Immature natural killer cell (primary cell): Measurements from ENCODE around the gene SLC24A3. TPM values are rescaled to one million over a fixed set of nuclear protein-coding genes. Genes with fewer than 3 reads are reported as not detected.

Experiments
- DNase-seq, 3 donors: peaks; one replicate each; pipeline ENCODE4 v3.0.0; 2022; ENCODE audit warnings: mixed read lengths in 1 of 3
- H3K27ac Mint-ChIP-seq, 6 donors: one replicate each; pipeline ENCODE4 v1.8.0; 2020; ENCODE audit warnings: mixed read lengths in 6 of 6, mild to moderate bottlenecking in 5 of 6, inconsistent platforms in 4 of 6, moderate library complexity in 3 of 6
- H3K27me3 Mint-ChIP-seq, 3 donors: one replicate each; pipeline ENCODE4 v1.8.0; 2020 to 2021; ENCODE audit warnings: low read depth in 3 of 3, mild to moderate bottlenecking in 3 of 3, mixed read lengths in 3 of 3, moderate library complexity in 3 of 3, inconsistent platforms in 1 of 3
- H3K36me3 Mint-ChIP-seq, 3 donors: one replicate each; pipeline ENCODE4 v1.8.0; 2020; ENCODE audit warnings: mixed read lengths in 3 of 3, inconsistent platforms in 2 of 3, mild to moderate bottlenecking in 2 of 3
- H3K4me1 Mint-ChIP-seq, 2 donors: one replicate each; pipeline ENCODE4 v1.8.0; 2020; ENCODE audit warnings: inconsistent platforms in 2 of 2, mild to moderate bottlenecking in 2 of 2, mixed read lengths in 2 of 2, moderate library complexity in 1 of 2
- H3K4me3 Mint-ChIP-seq, 5 donors: one replicate each; pipeline ENCODE4 v1.8.0; 2020; ENCODE audit warnings: mild to moderate bottlenecking in 5 of 5, mixed read lengths in 5 of 5, inconsistent platforms in 3 of 5, moderate library complexity in 3 of 5
- H3K9me3 Mint-ChIP-seq, 6 donors: one replicate each; pipeline ENCODE4 v1.8.0; 2020; ENCODE audit warnings: mild to moderate bottlenecking in 6 of 6, mixed read lengths in 6 of 6, inconsistent platforms in 4 of 6, moderate library complexity in 3 of 6
- polyA plus RNA-seq, 3 donors: library from polyadenylated mRNA; unstranded; fragments of 300-500 nt; fragmentation: Illumina TruSeq; gene quantifications; one replicate each; pipeline ENCODE4 v1.2.3, GENCODE V29; 2021

Gene SLC24A3
- polyA plus RNA-seq, 3 donors from 2014 or later: 0.10 TPM; not detected in 2

DNA sequence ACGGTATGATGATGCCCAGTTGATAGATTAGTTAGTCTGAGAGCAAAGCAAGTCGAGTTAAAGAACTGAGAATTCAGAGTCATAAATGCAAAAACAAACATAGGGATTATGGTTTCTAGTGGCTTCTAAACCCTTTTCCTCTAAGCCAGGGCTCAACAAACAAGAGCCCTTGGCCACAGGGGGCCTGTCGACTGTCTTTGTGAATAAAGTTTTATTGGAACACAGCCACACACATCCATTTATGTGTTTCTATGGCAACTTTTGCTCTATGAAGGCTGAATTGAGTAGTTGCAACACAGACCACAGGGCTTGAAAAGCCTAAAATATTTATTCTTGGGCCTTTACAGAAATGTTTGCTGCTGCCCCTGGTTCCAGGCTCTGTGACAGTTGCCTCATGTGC lies 76.2 kb downstream of the SLC24A3 start:
- no peaks in the 10 kb centered on the region for H3K4me1 Mint-ChIP-seq
- no peaks in the 10 kb centered on the region for H3K36me3 Mint-ChIP-seq
- H3K27ac Mint-ChIP-seq: no peak overlapping the region
- no peak for DNase-seq
- H3K27me3 Mint-ChIP-seq: peaks cover 0 to 1% (median 0%) of the 10 kb centered on the region in 3 donors
- H3K9me3 Mint-ChIP-seq: no peaks in the 10 kb centered on the region
- no peak overlapping the region for H3K4me3 Mint-ChIP-seq

DNA sequence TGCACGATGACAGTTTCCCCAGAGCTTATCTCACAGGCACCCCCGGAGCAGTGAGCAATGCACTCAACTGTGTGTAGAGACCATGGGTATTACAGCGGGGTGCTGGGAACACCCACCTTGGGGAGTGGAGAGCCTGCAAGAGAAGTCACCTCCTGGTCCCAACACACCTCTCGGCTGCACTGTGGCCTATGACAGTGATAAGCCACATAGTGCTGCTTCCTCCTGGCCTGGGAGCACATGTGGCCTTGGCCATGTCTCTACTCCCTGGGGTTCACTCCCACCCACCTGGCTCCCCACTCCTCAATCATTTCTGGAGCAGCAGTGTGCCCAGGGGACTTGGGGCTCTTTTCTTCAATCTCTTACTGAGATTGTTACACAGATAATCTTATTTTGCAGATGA lies 77.0 kb downstream of the SLC24A3 start:
- H3K4me1 Mint-ChIP-seq: no peaks in the 10 kb centered on the region
- H3K9me3 Mint-ChIP-seq: no peaks in the 10 kb centered on the region
- no peaks in the 10 kb centered on the region for H3K36me3 Mint-ChIP-seq
- no peak overlapping the region for H3K27ac Mint-ChIP-seq
- H3K27me3 Mint-ChIP-seq: peaks cover 0 to 2% (median 0%) of the 10 kb centered on the region in 3 donors
- DNase-seq: no peak
- no peak overlapping the region for H3K4me3 Mint-ChIP-seq

DNA sequence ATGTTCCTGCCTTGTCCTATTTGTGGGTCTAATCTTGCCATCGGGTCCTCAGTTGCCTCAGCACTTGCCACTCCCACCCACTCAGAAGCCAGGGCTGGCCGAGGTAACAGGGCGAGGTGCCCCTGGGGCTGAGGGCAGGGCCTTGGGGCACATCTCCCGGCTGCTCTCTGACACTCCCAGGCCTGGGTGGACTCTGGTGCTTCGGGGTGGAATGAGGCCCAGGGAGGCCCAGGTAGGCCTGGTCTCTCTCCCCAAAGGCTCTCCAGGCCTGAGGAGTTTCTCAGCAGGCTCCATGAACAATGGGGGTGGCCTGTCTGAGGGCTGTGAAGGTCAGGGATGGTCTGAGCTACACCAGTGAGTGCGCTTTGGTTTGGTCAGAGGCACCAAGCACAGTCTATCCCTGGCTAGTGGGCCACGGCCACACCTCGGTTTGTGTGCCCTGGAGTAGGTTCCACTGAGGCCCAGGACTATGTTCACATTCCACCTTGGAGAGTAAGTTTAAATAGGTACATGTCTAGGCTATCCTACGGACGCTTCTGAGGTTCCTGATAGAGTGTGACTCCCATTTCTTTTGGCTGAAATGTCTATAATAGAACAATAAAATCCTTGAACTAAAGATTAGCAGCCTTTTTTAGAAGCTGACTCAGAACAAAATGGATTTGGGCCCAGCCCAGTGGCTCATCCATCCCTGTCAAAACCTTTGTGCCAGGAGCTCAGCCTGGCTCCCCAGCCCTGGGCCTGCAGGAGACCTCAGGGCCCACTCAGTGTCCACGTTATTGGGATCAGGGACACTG lies 78.8 kb downstream of the SLC24A3 start:
- Mint-ChIP-seq H3K36me3 (no peaks in the 10 kb centered on the region), H3K27me3 (peaks cover 2 to 3% (median 2%) of the 10 kb centered on the region in 3 donors), H3K4me1 (no peaks in the 10 kb centered on the region), H3K9me3 (peaks cover 0 to 2% (median 0%) of the 10 kb centered on the region in 6 donors), H3K27ac (no peak overlapping the region), H3K4me3 (no peak overlapping the region)
- DNase-seq: no peak

DNA sequence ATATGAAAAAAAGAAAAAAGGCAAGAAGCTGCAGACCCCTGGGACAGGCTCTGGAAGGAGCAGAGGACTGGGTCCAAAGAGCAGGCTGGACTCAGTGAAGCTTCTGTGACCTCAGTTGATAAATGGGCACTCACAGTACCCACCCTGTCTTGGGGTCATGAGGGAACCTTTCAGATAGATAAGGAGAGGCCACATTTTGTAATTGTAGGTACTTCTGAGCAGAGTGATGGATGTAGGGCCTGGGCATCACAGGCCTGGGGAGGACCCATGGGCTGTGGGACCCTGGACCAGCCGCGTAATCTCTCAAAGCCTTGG lies 79.3 kb downstream of the SLC24A3 start:
- Mint-ChIP-seq H3K27me3 (peaks cover 2 to 3% (median 2%) of the 10 kb centered on the region in 3 donors), H3K27ac (no peak overlapping the region), H3K9me3 (peaks cover 0 to 2% (median 0%) of the 10 kb centered on the region in 6 donors), H3K4me3 (no peak overlapping the region), H3K36me3 (no peaks in the 10 kb centered on the region), H3K4me1 (no peaks in the 10 kb centered on the region)
- DNase-seq: no peak

DNA sequence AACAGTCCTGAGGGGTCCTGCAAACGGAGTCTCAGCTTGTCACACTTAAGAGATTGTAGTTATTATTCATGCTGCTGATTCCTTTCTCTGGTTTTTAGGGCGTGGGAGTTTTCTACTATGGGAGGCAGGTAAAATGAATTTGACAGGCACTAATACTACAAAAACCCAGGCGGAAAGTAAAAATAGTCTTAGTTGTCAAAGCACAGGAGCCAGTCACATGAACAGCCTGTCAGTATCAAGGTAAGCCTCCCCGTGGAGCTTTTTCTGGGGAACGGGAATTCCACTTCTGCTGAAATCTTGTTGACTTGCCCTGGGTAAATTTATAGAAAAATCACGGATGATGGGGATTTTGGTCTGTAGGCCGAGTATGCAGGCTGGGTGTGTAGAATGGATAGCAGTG lies 79.8 kb downstream of the SLC24A3 start:
- Mint-ChIP-seq H3K4me3 (no peak overlapping the region), H3K27ac (no peak overlapping the region), H3K9me3 (peaks cover 0 to 2% (median 0%) of the 10 kb centered on the region in 6 donors), H3K27me3 (peaks cover 2 to 5% (median 3%) of the 10 kb centered on the region in 3 donors), H3K4me1 (no peaks in the 10 kb centered on the region), H3K36me3 (no peaks in the 10 kb centered on the region)
- DNase-seq: no peak

DNA sequence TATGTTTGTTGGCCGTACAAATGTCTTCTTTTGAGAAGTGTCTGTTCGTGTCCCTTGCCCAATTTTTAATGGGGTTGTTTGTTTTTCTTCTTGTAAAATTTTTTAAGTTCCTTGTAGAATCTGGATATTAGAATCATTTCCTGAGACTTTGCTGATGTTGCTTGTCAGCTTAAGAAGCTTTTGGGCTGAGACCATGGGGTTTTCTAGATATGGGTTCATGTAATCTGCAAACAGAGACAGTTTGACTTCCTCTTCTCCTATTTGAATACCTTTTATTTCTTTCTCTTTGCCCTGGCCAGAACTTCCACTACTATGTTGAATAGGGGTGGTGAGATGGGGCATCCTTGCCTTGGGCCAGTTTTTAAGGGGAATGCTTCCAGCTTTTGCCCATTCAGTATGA lies 82.6 kb downstream of the SLC24A3 start:
- Mint-ChIP-seq H3K36me3 (peaks cover 0 to 3% (median 0%) of the 10 kb centered on the region in 3 donors), H3K4me3 (no peak overlapping the region), H3K27me3 (peaks cover 2 to 9% (median 3%) of the 10 kb centered on the region in 3 donors), H3K4me1 (no peaks in the 10 kb centered on the region), H3K9me3 (peaks cover 0 to 2% (median 0%) of the 10 kb centered on the region in 6 donors), H3K27ac (no peak overlapping the region)
- DNase-seq: no peak

DNA sequence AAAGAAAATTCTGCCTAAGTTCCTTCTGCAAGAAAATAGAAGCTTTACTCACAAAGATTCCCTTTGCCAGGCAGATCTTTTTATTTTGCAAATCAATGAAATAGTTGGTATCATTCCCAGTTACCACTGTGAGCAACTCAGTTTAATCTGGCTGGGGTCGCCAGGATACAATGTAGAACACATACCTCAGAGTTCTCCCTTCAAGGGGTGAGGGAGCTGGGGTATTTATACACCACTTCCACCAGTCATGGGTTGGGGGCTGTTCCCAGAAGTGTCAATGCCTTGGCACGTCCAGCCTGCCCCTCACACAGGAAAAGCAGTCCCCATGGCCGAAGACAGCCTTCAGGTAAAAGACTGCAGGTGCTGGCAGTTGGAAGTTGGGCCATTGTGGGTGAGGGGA lies 86.2 kb downstream of the SLC24A3 start:
- peaks cover 0 to 3% (median 0%) of the 10 kb centered on the region in 3 donors for H3K36me3 Mint-ChIP-seq

DNA sequence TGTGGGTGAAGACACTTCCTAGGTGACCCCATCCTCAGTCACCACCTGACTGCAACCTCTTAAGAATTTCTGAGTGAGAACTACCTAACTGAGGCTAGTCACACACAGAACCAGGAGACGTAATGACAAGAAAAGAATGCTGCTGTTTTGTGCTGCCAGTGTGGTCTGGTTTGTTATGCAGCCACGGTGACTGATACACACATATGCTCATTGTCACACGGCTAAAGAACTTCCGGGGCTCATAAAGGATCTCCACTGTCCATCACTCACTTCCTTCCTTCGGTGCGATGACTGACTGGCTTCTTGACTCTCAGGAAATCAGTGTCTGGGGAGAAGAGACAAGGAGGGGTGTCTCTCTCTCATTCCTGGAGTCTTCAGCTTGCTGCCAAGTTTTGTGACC lies 88.0 kb downstream of the SLC24A3 start:
- Mint-ChIP-seq H3K36me3 (peaks cover 0 to 3% (median 0%) of the 10 kb centered on the region in 3 donors), H3K27ac (no peak overlapping the region), H3K9me3 (peaks cover 0 to 2% (median 0%) of the 10 kb centered on the region in 6 donors), H3K27me3 (peaks cover 2 to 8% (median 2%) of the 10 kb centered on the region in 3 donors), H3K4me1 (no peaks in the 10 kb centered on the region), H3K4me3 (no peak overlapping the region)
- no peak for DNase-seq

More for the DNA sequence above, 86.2 kb downstream of the SLC24A3 start:
- Mint-ChIP-seq H3K27me3 (peaks cover 2 to 9% (median 4%) of the 10 kb centered on the region in 3 donors), H3K4me1 (no peaks in the 10 kb centered on the region), H3K4me3 (no peak overlapping the region), H3K27ac (no peak overlapping the region), H3K9me3 (peaks cover 0 to 2% (median 0%) of the 10 kb centered on the region in 6 donors)
- no peak for DNase-seq

DNA sequence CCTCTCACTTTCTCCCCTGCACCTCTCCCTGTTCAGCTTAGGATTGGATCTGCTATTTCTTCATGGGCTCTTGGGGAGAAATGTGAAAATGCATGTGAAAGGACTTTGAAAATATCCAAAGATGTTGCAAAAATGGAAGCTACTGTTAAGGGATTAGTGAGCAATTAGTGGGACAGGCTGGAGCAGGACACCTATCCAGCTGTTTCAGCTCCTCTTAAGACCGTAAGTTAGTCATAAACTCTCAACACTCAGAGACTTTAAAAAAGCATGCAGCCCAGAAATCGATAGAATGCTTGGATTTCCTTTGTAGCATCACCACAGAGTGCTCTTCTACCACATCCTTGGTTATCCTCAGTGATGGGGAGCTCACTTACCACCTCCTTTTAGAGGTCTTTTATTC lies 88.7 kb downstream of the SLC24A3 start:
- Mint-ChIP-seq H3K4me3 (no peak overlapping the region), H3K9me3 (no peaks in the 10 kb centered on the region), H3K4me1 (no peaks in the 10 kb centered on the region), H3K27me3 (peaks cover 1 to 8% (median 2%) of the 10 kb centered on the region in 3 donors), H3K36me3 (peaks cover 0 to 3% (median 0%) of the 10 kb centered on the region in 3 donors), H3K27ac (no peak overlapping the region)
- no peak for DNase-seq

DNA sequence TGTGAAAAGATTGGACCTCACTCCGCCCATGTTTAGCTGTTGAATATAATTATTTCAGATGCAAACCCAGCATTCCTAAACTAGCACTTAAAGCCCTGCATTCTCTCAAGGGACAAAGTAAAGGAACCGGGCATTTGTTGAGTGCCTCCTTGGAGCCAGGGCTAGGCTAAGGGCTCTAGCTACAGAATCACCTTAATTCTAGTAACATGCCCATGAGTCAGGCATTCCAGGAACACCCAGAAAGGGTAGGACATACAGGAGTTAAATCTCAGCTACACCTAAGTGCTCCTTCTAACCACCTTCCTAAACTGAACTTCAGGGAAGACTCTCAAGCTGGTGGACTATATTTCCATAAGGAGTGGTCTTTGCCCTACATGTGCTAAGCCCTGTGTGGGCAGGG lies 89.4 kb downstream of the SLC24A3 start:
- Mint-ChIP-seq H3K27ac (no peak overlapping the region), H3K27me3 (peaks cover 1 to 8% (median 2%) of the 10 kb centered on the region in 3 donors), H3K9me3 (no peaks in the 10 kb centered on the region), H3K4me3 (no peak overlapping the region), H3K36me3 (peaks cover 0 to 3% (median 3%) of the 10 kb centered on the region in 3 donors), H3K4me1 (no peaks in the 10 kb centered on the region)
- DNase-seq: no peak

DNA sequence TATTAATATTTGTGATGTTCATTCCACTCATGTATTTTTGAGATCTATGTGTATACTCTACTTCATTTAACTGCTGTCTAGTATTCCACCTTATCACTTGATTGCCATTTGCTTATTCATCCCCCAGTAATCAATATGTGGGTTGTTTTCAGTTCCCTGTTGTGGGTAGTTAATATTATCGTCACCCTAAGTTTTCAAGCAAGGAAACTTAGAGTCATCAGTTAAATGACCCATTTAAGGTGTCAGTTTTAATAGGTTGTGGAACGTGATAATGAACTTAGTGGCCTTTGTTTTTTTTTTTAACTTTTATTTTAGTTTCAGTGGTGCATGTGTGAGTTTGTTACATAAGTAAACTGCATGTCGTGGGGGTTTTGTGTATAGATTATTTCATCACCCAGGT lies 90.3 kb downstream of the SLC24A3 start:
- no peak for DNase-seq

DNA sequence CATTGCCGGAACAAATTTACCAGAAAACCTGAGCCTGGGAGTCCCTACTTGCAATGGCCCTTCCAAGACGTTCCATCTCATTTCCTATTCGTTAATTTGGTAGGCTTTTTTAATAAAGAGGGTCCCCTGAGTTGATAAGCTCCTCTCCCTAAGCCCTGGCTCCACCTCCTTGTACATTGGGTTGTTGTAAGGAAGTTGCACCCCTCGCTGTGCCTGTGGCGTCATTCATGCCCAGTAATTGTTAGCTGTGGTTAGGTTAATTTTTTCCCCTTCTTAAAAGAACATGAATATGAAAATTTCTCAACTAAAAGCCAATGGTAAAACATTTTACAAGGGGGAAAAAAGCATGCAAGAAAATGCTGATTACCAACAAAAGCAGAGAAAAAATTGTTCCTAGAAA lies 91.9 kb downstream of the SLC24A3 start:
- Mint-ChIP-seq H3K4me3 (no peak overlapping the region), H3K27me3 (peaks cover 0 to 2% (median 1%) of the 10 kb centered on the region in 3 donors), H3K27ac (no peak overlapping the region), H3K4me1 (no peaks in the 10 kb centered on the region), H3K36me3 (peaks cover 0 to 3% (median 0%) of the 10 kb centered on the region in 3 donors), H3K9me3 (no peaks in the 10 kb centered on the region)
- no peak for DNase-seq

More for the DNA sequence above, 90.3 kb downstream of the SLC24A3 start:
- Mint-ChIP-seq H3K27me3 (peaks cover 1 to 4% (median 2%) of the 10 kb centered on the region in 3 donors), H3K27ac (no peak overlapping the region), H3K36me3 (peaks cover 0 to 3% (median 3%) of the 10 kb centered on the region in 3 donors), H3K9me3 (no peaks in the 10 kb centered on the region), H3K4me3 (no peak overlapping the region), H3K4me1 (no peaks in the 10 kb centered on the region)

DNA sequence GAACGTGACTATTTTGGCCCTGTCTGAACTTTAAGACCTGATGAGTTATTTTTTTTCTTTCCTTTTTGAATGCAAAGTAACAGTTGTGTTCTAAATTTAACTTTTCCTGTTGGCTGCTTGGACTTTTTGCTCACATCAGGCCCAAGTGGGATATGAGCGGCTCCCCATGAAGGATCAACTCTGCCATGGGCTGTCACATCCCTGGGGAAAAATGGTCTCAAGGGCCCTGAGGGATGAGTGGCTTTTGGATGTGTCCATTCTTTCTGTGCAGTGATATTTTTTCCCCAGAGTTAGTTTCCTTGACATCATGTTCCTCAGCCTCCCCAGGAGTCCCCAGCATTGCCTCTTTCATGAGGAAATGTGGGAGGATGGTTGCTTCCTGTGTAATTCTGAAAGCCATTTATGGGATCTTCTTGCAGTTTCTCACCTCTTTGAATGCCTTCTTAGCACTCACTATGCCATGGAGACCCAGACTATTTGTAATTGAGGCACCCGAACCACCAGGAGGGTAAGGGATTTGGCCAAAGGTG lies 92.5 kb downstream of the SLC24A3 start:
- no peaks in the 10 kb centered on the region for H3K4me1 Mint-ChIP-seq

DNA sequence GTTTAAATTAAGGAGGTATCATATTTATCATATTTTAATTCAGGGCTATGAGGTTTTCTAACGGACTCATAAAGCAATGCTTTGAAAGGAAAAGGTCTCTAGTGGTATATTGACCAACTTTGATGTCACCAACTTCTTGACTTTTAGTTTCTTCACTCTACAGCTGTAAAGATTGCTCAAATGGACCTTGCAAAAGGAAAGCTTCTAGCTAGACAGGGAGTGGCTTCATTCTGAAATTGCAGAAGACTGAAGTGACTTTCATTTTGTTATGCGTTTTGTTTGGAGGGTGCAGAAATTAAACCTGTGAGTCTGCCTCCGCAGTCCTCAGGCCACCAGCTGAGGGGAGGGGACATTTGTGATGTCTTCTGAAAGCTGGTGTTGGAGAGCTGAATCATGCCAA lies 95.7 kb downstream of the SLC24A3 start:
- H3K36me3 Mint-ChIP-seq: peaks cover 0 to 3% (median 0%) of the 10 kb centered on the region in 3 donors
- no peak overlapping the region for H3K27ac Mint-ChIP-seq
- H3K4me3 Mint-ChIP-seq: no peak overlapping the region
- no peak for DNase-seq
- no peaks in the 10 kb centered on the region for H3K4me1 Mint-ChIP-seq
- peaks cover 0 to 1% (median 0%) of the 10 kb centered on the region in 3 donors for H3K27me3 Mint-ChIP-seq
- no peaks in the 10 kb centered on the region for H3K9me3 Mint-ChIP-seq

More for the DNA sequence above, 92.5 kb downstream of the SLC24A3 start:
- H3K4me3 Mint-ChIP-seq: no peak overlapping the region
- no peak overlapping the region for H3K27ac Mint-ChIP-seq
- H3K36me3 Mint-ChIP-seq: peaks cover 0 to 3% (median 0%) of the 10 kb centered on the region in 3 donors
- H3K27me3 Mint-ChIP-seq: peaks cover 0 to 2% (median 1%) of the 10 kb centered on the region in 3 donors
- no peak for DNase-seq
- no peaks in the 10 kb centered on the region for H3K9me3 Mint-ChIP-seq
